Inferior parietal cortex (tissue), 1 donor: ENCODE data around the gene SLC30A10.
"Not testable (repeated sequence)": the region's sequence is repeated elsewhere in the genome, so short reads cannot be mapped to it uniquely, and the experiment has no call there.

ENCODE experiments used
- DNase-seq: peaks from one replicate; pipeline ENCODE4 v3.0.0-alpha.2; 2016; ENCODE audit errors: extremely low spot score

Gene SLC30A10

GRCh38 chr1:219891846-219892245, 36.5 kb downstream of the SLC30A10 start:
- DNase-seq: not testable (repeated sequence)

- not testable (repeated sequence) for DNase-seq
Measured at GRCh38 chr1:219888667-219889066, 39.7 kb downstream of the SLC30A10 start.

- no peak for DNase-seq
Measured at GRCh38 chr1:219885680-219886079, 42.7 kb downstream of the SLC30A10 start.

- no peak for DNase-seq
Measured at GRCh38 chr1:219883400-219884332, 44.7 kb downstream of the SLC30A10 start.

GRCh38 chr1:219882755-219883154, 45.6 kb downstream of the SLC30A10 start:
- DNase-seq: no peak

- DNase-seq: no peak
Measured at GRCh38 chr1:219882096-219882495, 46.3 kb downstream of the SLC30A10 start.

GRCh38 chr1:219880765-219881457, 47.4 kb downstream of the SLC30A10 start:
- no peak for DNase-seq

- no peak for DNase-seq
Measured at GRCh38 chr1:219876798-219877209, 51.6 kb downstream of the SLC30A10 start.

GRCh38 chr1:219875860-219876259, 52.5 kb downstream of the SLC30A10 start:
- no peak for DNase-seq

- not testable (repeated sequence) for DNase-seq
Measured at GRCh38 chr1:219872538-219872937, 55.8 kb downstream of the SLC30A10 start.

- no peak for DNase-seq
Measured at GRCh38 chr1:219871427-219872057, 56.8 kb downstream of the SLC30A10 start.

GRCh38 chr1:219868615-219869014, 59.7 kb downstream of the SLC30A10 start:
- not testable (repeated sequence) for DNase-seq
